GM12878 (cell line): ENCODE measurements around the gene TP53BP1. TPM values are rescaled to one million over a fixed set of nuclear protein-coding genes. Genes with fewer than 3 reads are reported as not detected.

Experiments used
- ATAC-seq: fragments of 200-7000 bp; cut with Tn5 transposase; 3 replicates; pipeline ENCODE4 v1.9.1; 2020; ENCODE audit warnings: mild to moderate bottlenecking, moderate library complexity
- BruUV-seq: library from RNA; stranded (reverse); fragments of 400-500 nt; replicated peaks from 2 replicates; lab custom pipeline; 2021; lab: Mats Ljungman, UMichigan
- CTCF ChIA-PET: fragments of 300-600 bp; sonication (Branson Sonifier 250); formaldehyde crosslinking; extraction: SDS; loops from one replicate; lab custom pipeline; 2021; ENCODE audit warnings: inconsistent platforms; lab: Yijun Ruan, JAX
- POLR2A ChIA-PET: fragments of 350-600 bp; formaldehyde crosslinking; extraction: SDS; loops from one replicate; lab custom pipeline; 2021; ENCODE audit warnings: inconsistent platforms; lab: Charles Lee
- RAD21 ChIA-PET: fragments of 300-600 bp; sonication (Branson Sonifier 250); formaldehyde crosslinking; loops from one replicate; lab custom pipeline; 2023; ENCODE audit warnings: antibody characterized with exemption; ENCODE audit not compliant: unreplicated experiment; lab: Charles Lee
- SMC1A ChIA-PET: fragments of 300-600 bp; sonication (Branson Sonifier 250); formaldehyde crosslinking; loops from one replicate; lab custom pipeline; 2023; ENCODE audit not compliant: unreplicated experiment, uncharacterized antibody; lab: Charles Lee
- DNase-seq: peaks from one replicate; pipeline ENCODE4 v3.0.0-alpha.2; 2011; ENCODE audit warnings: low read depth, low spot score
- FAIRE-seq: peaks from 3 replicates; lab custom pipeline; 2011; peaks lifted over from hg19 to GRCh38; lab: Jason Lieb, UNC
- H2AFZ ChIP-seq: 2 replicates; pipeline ENCODE4 v1.6.0; 2011; ENCODE audit warnings: low read depth, low read length, control low read depth; ENCODE audit not compliant: control insufficient read depth
- H3K27ac ChIP-seq: 2 replicates; pipeline ENCODE4 v1.5.1; 2011; ENCODE audit warnings: control low read depth; ENCODE audit not compliant: control insufficient read depth, insufficient read depth
- H3K27me3 ChIP-seq, 2 experiments: replicated peaks in 1 of 2; 2 replicates each; pipeline versions ENCODE4 v1.6.0 to v1.6.1; 2011; ENCODE audit warnings: low read length in 1 of 2; ENCODE audit not compliant: control insufficient read depth in 2 of 2, insufficient read depth in 2 of 2
- H3K36me3 ChIP-seq, 2 experiments: 2 replicates each; pipeline ENCODE4 v1.5.1; 2011; ENCODE audit warnings: low read length in 1 of 2; ENCODE audit not compliant: control insufficient read depth in 2 of 2, insufficient read depth in 2 of 2
- H3K4me1 ChIP-seq: 2 replicates; pipeline ENCODE4 v1.6.1; 2011; ENCODE audit warnings: mild to moderate bottlenecking, low read length, moderate library complexity, mixed read lengths; ENCODE audit not compliant: control insufficient read depth, insufficient read depth
- H3K4me2 ChIP-seq: 2 replicates; pipeline ENCODE4 v1.6.0; 2011; ENCODE audit warnings: control low read depth; ENCODE audit not compliant: control insufficient read depth, insufficient read depth
- H3K4me3 ChIP-seq: fragments of 200-600 bp; sonication (generic); 2 replicates; pipeline ENCODE4 v1.5.1; 2016
- H3K79me2 ChIP-seq: 2 replicates; pipeline ENCODE4 v1.6.0; 2011; ENCODE audit warnings: low read length; ENCODE audit not compliant: control insufficient read depth, insufficient read depth
- H3K9ac ChIP-seq: 2 replicates; pipeline ENCODE4 v1.8.0; 2011; ENCODE audit warnings: low read length, control low read depth, mixed read lengths; ENCODE audit not compliant: control insufficient read depth, insufficient read depth
- H3K9me3 ChIP-seq: replicated peaks from 3 replicates; pipeline ENCODE4 v1.5.1; 2011; ENCODE audit warnings: mild to moderate bottlenecking, low read length; ENCODE audit not compliant: control insufficient read depth, insufficient read depth
- H4K20me1 ChIP-seq: 2 replicates; pipeline ENCODE4 v1.6.0; 2011; ENCODE audit not compliant: control insufficient read depth, insufficient read depth
- ATF7 ChIP-seq: fragments of 450-650 bp; IDR thresholded peaks from 2 replicates; pipeline ENCODE4 v1.6.1; 2016; ENCODE audit warnings: low read depth, mild to moderate bottlenecking
- CBX5 ChIP-seq: sonication (generic); IDR thresholded peaks from 2 replicates; pipeline ENCODE4 v1.6.1; 2016; ENCODE audit warnings: low read depth, moderate library complexity, mild to moderate bottlenecking, inconsistent platforms
- EED ChIP-seq: sonication (generic); IDR thresholded peaks from 2 replicates; pipeline ENCODE4 v1.6.1; 2016; ENCODE audit warnings: antibody characterized with exemption, low read depth
- EP300 ChIP-seq, 2 experiments: fragments of 150-350 bp in 1 of 2; IDR thresholded peaks; 2 replicates each; pipeline ENCODE4 v1.6.1; 2011 to 2012; ENCODE audit warnings: low read depth in 2 of 2, low read length in 2 of 2, borderline replicate concordance in 1 of 2, improper control_type of control experiment in 1 of 2, inconsistent platforms in 1 of 2; ENCODE audit not compliant: control insufficient read depth in 1 of 2
- FOXK2 ChIP-seq: fragments of 450-650 bp; IDR thresholded peaks from 2 replicates; pipeline ENCODE4 v1.6.1; 2017; ENCODE audit warnings: mild to moderate bottlenecking, moderate library complexity
- HDGF ChIP-seq: fragments of 450-650 bp; IDR thresholded peaks from 2 replicates; pipeline ENCODE4 v1.6.1; 2016; ENCODE audit warnings: antibody characterized with exemption
- POLR2A ChIP-seq: IDR thresholded peaks from 2 replicates; pipeline ENCODE4 v1.6.1; 2011; ENCODE audit warnings: low read depth, mild to moderate bottlenecking, low read length
- RELA ChIP-seq: fragments of 450-650 bp; IDR thresholded peaks from 2 replicates; pipeline ENCODE4 v1.8.0; 2014; ENCODE audit warnings: borderline replicate concordance; ENCODE audit not compliant: partially characterized antibody
- REST ChIP-seq: IDR thresholded peaks from 2 replicates; pipeline ENCODE4 v1.6.1; 2012; ENCODE audit warnings: mild to moderate bottlenecking, low read depth, low read length
- RUNX3 ChIP-seq: IDR thresholded peaks from 2 replicates; pipeline ENCODE4 v1.6.1; 2012; ENCODE audit warnings: low read length, inconsistent platforms
- SREBF2 ChIP-seq: IDR thresholded peaks from 2 replicates; pipeline ENCODE4 v1.6.1; 2012; ENCODE audit warnings: mild to moderate bottlenecking, low read length
- SRF ChIP-seq, 2 experiments: IDR thresholded peaks; 2 replicates each; pipeline ENCODE4 v1.6.1; 2011; ENCODE audit warnings: low read depth in 2 of 2, low read length in 2 of 2, mild to moderate bottlenecking in 1 of 2, moderate library complexity in 1 of 2
- ZNF622 ChIP-seq: fragments of 450-650 bp; IDR thresholded peaks from 2 replicates; pipeline ENCODE4 v1.6.1; 2017; ENCODE audit warnings: mild to moderate bottlenecking, inconsistent platforms
- WGBS: methylation state at CpG from one replicate; pipeline ENCODE4 v1.1.6; 2016; ENCODE audit warnings: low lambda C conversion rate; ENCODE audit not compliant: insufficient replicate concordance, insufficient coverage; ENCODE audit errors: missing lambda C conversion rate; 5-methylcytosine and 5-hydroxymethylcytosine counted together
- in situ Hi-C: fragments of 300-500 bp; cut with MboI; formaldehyde crosslinking; loops from 9 replicates; pipeline ENCODE4 v1.14.3; 2018; ENCODE audit warnings: mixed read lengths
- intact Hi-C: fragments of 100-400 bp; cut with micrococcal nuclease; formaldehyde crosslinking; loops from one replicate; pipeline ENCODE4 v1.14.2; 2022; ENCODE audit not compliant: unreplicated experiment
- polyA plus RNA-seq, 11 experiments: library from polyadenylated mRNA; depleted of rRNA in 4 of 11; unstranded in 6 of 11; stranded (reverse) in 5 of 11; fragments of >200 nt; fragmentation: Nextera tagmentation in 4 of 11; fragmentation: Illumina TruSeq in 1 of 11; extraction: Ambion mirVana in 4 of 11; extraction: Trizol in 1 of 11; gene quantifications; 1 replicate in 1 of 11; 2 replicates in 10 of 11; pipeline versions ENCODE4 v1.2.1 to v1.2.3, GENCODE V29; 2011 to 2016; ENCODE audit warnings: inconsistent platforms in 2 of 11, missing spikeins in 2 of 11, low read depth in 1 of 11
- total RNA-seq, 4 experiments: library from RNA; depleted of rRNA in 3 of 4; stranded (reverse); fragments of >200 nt in 3 of 4; fragmentation: Illumina TruSeq in 1 of 4; extraction: Trizol in 1 of 4; gene quantifications; 2 replicates each; pipeline versions ENCODE4 v1.2.1 to v1.2.3, GENCODE V29; 2013 to 2021
- TF ChIP-seq, protein P1 (sequence below): fragments of 450-650 bp; conservative IDR thresholded peaks from 2 replicates; pipeline ENCODE4 v1.6.1; 2017; ENCODE audit warnings: mild to moderate bottlenecking, moderate library complexity
- TF ChIP-seq, protein P2 (sequence below): fragments of 450-650 bp; IDR thresholded peaks from 2 replicates; pipeline ENCODE4 v1.6.1; 2014; ENCODE audit warnings: mild to moderate bottlenecking
- TF ChIP-seq, protein P3 (sequence below): fragments of 150-350 bp; IDR thresholded peaks from 2 replicates; pipeline ENCODE4 v1.6.1; 2016; ENCODE audit warnings: low read depth, low read length

Gene TP53BP1
- total and polyA plus RNA-seq, 10 of the 15 experiments (the other 5 are each of a cell fraction or from before 2014, with no cell fraction given): 6.2 to 50.2 (median 19.3) TPM

DNA sequence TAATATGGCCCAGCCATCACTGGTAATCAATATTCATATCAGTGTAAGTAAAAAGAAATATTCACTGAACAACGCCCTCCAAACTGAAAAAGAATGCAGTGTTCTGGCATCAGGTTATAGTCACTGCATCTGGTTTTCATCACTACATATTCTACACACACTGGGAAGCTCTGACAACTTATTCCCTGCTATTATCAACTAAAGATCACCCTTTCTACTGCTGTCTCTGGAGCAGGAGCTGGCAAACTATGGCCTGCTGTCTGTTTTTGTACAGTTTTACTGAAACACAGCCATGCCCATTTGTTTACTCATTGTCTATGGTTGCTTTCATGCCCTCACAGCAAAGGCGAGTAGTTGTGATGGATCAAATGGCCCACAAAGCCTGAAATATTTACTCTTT lies 86.8 kb downstream of the TP53BP1 start:
- no peaks in the 10 kb centered on the region for H4K20me1 ChIP-seq
- H3K4me3 ChIP-seq: no peak overlapping the region
- FAIRE-seq (no peak), DNase-seq (no peak), ATAC-seq (no peak)
- no peak overlapping the region for H3K27ac ChIP-seq
- no peaks in the 10 kb centered on the region for H3K9me3 ChIP-seq
- in situ Hi-C loops (no loop called here), intact Hi-C loops (no loop called here)
- H3K79me2 ChIP-seq: no peaks in the 10 kb centered on the region
- no peaks in the 10 kb centered on the region for H3K4me1 ChIP-seq
- CTCF ChIA-PET: interaction anchor here (1.2 kb wide), 1 partner anchor 10 kb away, joined by 3 read pairs; no protein-coding TSS in a partner anchor
- no peak overlapping the region for H3K4me2 ChIP-seq
- 90% methylated on average over 2 of the region's 2 CpGs for WGBS
- H3K27me3 ChIP-seq: no peaks in the 10 kb centered on the region
- BruUV-seq: TSS peak; percentile 24
- POLR2A ChIA-PET: no interaction called here
- SMC1A ChIA-PET: interaction anchor here (0.9 kb wide), 1 partner anchor 11 kb away, joined by 3 read pairs; no protein-coding TSS in a partner anchor
- no peak overlapping the region for H3K9ac ChIP-seq
- peaks cover 10 to 13% of the 10 kb centered on the region in 2 experiments for H3K36me3 ChIP-seq
- RAD21 ChIA-PET: no interaction called here
- no peak overlapping the region for H2AFZ ChIP-seq
- TF ChIP-seq RUNX3: no peak
- TF ChIP-seq FOXK2: no peak
- no peak for TF ChIP-seq EP300 (IDR thresholded peaks at IDR 0.05; ENCODE audit: borderline replicate concordance in 1 of 2, control insufficient read depth in 1 of 2, low read depth in 2 of 2, low read length in 2 of 2)
- TF ChIP-seq, protein P1, sequence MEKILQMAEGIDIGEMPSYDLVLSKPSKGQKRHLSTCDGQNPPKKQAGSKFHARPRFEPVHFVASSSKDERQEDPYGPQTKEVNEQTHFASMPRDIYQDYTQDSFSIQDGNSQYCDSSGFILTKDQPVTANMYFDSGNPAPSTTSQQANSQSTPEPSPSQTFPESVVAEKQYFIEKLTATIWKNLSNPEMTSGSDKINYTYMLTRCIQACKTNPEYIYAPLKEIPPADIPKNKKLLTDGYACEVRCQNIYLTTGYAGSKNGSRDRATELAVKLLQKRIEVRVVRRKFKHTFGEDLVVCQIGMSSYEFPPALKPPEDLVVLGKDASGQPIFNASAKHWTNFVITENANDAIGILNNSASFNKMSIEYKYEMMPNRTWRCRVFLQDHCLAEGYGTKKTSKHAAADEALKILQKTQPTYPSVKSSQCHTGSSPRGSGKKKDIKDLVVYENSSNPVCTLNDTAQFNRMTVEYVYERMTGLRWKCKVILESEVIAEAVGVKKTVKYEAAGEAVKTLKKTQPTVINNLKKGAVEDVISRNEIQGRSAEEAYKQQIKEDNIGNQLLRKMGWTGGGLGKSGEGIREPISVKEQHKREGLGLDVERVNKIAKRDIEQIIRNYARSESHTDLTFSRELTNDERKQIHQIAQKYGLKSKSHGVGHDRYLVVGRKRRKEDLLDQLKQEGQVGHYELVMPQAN: no peak
- TF ChIP-seq RELA: no peak
- TF ChIP-seq ATF7: no peak
- TF ChIP-seq SRF (IDR thresholded peaks at IDR 0.05; ENCODE audit: low read depth in 2 of 2, low read length in 2 of 2): no peak
- no peak for TF ChIP-seq EED
- TF ChIP-seq, protein P2, sequence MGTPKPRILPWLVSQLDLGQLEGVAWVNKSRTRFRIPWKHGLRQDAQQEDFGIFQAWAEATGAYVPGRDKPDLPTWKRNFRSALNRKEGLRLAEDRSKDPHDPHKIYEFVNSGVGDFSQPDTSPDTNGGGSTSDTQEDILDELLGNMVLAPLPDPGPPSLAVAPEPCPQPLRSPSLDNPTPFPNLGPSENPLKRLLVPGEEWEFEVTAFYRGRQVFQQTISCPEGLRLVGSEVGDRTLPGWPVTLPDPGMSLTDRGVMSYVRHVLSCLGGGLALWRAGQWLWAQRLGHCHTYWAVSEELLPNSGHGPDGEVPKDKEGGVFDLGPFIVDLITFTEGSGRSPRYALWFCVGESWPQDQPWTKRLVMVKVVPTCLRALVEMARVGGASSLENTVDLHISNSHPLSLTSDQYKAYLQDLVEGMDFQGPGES: no peak
- no peak for TF ChIP-seq SREBF2
- no peak for TF ChIP-seq ZNF622
- TF ChIP-seq HDGF: no peak
- TF ChIP-seq CBX5: no peak
- TF ChIP-seq REST: no peak
- TF ChIP-seq, protein P3, sequence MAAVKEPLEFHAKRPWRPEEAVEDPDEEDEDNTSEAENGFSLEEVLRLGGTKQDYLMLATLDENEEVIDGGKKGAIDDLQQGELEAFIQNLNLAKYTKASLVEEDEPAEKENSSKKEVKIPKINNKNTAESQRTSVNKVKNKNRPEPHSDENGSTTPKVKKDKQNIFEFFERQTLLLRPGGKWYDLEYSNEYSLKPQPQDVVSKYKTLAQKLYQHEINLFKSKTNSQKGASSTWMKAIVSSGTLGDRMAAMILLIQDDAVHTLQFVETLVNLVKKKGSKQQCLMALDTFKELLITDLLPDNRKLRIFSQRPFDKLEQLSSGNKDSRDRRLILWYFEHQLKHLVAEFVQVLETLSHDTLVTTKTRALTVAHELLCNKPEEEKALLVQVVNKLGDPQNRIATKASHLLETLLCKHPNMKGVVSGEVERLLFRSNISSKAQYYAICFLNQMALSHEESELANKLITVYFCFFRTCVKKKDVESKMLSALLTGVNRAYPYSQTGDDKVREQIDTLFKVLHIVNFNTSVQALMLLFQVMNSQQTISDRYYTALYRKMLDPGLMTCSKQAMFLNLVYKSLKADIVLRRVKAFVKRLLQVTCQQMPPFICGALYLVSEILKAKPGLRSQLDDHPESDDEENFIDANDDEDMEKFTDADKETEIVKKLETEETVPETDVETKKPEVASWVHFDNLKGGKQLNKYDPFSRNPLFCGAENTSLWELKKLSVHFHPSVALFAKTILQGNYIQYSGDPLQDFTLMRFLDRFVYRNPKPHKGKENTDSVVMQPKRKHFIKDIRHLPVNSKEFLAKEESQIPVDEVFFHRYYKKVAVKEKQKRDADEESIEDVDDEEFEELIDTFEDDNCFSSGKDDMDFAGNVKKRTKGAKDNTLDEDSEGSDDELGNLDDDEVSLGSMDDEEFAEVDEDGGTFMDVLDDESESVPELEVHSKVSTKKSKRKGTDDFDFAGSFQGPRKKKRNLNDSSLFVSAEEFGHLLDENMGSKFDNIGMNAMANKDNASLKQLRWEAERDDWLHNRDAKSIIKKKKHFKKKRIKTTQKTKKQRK: no peak
- no peak for TF ChIP-seq POLR2A
